Erythroblast (primary cell): ENCODE measurements around the gene ZNF609.

ENCODE experiments used
- GATA1 ChIP-seq: IDR thresholded peaks from 2 replicates; pipeline ENCODE4 v1.6.1; 2011; ENCODE audit warnings: low read depth, mild to moderate bottlenecking, control low read depth, low read length, moderate library complexity
- POLR2A ChIP-seq: IDR thresholded peaks from 2 replicates; pipeline ENCODE4 v1.6.1; 2011; ENCODE audit warnings: mild to moderate bottlenecking, low read length

DNA sequence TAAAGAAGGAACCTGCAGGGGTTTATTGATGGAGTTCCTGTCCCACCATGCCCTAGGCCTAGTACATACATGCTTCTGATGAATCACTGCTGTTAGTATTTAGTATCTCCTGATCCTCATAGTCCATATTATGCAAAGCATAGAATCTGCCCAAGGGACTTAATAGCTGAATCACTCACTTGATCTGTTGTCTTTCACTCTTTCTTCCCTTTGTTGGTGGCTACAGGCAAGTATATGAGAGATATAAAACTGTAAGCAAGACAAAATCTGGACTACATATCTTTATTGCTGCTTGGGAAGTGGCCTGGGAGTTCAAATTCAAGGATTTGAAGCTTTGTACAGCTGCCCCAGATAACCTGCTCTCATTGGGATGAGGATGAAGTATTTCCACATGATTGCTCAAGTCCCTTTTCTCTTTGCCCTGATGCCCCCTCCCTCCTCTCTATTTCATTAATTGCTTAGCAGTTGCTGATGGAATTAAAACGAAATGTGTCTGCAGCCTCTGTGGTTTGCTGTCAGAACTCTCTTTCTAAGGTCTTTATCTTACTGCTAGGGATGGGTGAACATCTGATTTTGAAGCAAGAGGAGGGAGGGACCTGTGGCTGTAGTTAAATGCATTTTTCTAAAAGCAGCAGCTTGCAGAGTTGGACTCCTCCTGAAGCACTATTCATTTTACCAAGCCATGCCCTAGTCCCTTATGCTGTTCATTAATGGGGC, 114.1 kb downstream of the ZNF609 start:
- TF ChIP-seq POLR2A (no peak), GATA1 (no peak)
